HL-60/S4 (cell line): ENCODE measurements around the gene NEAT1.

ENCODE experiments used
- in situ Hi-C: fragments of 300-500 bp; cut with MboI; formaldehyde crosslinking; loops from 2 replicates; pipeline ENCODE4 v1.14.3; 2022; ENCODE audit warnings: low sequenced_read_pairs

The NEAT1 gene

DNA sequence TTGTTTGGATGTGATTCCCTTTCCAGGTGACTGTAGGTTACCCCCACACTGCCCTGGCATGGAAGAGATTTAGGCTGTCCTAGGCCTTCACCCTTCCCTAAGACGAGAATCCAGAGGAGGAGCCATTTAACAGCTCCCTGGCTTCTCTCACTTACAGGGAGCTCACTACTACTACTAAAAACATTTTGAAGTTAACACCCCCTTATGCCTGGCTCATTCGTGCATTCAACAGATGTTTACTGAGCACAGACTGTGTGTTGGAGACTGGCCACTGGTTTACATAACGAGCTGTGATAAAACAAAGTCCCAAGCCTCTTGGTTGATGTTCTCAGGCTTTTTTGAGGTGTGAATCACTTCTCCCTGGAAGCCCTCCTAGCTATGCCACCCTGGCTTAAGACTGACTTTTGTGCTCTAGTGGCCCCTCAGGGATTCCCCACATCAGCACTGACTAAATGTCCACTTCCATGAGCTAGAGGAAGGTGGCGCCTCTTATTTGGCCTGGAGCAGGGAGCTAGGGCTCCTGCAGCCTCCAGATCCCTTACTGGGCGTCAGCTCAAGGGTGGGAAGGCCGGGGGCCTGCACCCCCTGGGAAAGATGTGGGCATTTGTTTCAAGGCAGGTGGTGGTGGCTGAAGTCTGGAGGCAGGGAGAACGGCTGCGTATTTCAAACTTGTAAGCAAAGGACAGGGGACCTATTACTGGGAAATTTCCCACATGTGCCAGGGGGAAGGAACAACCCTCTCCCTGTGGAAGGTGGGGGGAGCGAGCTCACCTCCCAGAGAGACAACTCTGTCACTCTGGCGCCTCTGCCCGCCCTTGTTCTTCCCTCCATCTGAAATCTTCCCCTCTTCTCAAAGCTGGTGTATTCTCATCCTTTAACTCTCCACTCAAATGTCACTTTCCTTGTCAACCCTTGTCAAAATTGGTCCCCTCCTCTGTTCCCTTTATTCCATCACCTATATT lies 56.9 kb downstream of the NEAT1 start:
- in situ Hi-C loops, result no loop called here

DNA sequence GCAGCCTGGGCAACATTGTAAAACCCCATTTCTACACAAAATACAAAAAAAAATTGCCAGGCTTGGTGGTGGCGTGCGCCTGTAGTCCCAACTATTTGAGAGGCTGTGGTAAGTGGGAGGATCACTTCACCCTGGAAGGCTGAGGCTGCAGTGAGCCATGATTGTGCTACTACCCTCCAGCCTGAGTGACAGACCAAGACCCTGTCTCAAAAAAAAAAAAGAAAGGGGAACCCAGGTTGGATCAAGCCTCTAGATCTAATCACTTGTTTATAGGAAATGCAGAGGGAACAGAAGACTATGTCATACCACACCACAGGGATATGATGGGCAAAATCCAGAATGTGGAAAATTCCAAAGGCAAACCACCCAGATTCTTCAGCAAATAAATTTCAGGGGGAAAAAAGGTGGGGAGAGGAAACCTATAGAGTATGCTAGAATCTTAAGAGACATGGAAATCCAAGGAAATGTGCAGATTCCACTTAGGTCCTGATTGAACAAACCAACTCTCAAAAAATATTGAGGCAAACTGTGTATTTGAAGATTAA lies 59.8 kb downstream of the NEAT1 start:
- in situ Hi-C loops, result no loop called here

DNA sequence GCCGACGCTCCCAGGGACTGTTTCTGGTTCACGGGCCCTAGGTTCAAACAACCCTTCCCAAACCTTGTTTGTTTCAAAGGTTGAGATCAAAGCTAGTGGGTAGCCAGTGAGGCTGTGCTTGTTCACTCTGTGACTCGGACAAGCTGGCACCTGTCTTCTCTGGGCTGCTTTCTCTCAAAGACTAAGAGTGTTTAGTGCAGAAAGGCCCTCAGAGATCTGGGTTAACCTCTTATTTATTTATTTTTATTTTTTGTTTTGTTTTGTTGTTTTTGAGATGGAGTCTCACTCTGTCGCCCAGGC lies 63.3 kb downstream of the NEAT1 start:
- in situ Hi-C loops, result no loop called here

DNA sequence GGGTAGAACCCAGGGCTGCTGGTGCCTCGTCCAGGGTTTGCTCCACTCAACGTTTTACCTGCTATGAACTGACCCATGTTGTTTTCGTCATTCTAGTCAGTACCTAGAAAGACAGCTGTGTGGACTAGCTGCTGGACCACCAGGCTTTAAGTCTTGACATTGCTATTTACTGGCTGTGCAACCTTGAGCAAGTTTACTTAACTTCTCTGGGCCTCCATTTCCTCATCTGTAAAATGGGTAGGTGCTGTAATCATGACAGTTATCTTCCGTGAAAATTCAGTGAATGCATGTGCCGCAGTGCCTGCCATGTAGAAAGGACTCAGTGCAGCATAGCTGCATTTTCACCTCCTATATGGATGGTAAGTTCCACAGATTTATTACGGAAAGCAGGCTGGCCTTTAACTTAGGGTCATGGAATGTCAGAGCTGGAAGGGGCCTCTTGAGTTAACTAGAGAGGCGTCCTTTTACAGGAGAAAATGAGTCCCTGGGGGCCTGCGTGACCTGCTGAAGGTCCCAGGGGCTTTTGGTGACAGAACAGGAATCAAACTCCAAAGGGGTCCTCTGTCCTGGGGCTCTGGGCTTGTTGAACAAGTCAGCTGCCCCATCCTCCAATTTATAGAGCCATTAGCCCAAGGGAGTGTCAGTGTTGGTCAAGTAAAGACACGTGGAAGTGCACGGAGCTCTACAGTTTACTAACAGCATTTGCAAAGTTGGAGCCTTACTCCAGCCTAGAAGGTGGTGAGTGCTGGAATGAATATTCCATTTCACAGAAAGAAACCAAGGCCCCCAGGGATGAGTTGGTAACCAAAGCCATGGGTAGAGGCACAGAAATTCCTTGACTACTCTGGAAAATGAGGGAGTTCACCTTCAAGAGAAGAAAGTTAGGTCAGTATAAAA lies 64.2 kb downstream of the NEAT1 start:
- in situ Hi-C loops, result no loop called here

DNA sequence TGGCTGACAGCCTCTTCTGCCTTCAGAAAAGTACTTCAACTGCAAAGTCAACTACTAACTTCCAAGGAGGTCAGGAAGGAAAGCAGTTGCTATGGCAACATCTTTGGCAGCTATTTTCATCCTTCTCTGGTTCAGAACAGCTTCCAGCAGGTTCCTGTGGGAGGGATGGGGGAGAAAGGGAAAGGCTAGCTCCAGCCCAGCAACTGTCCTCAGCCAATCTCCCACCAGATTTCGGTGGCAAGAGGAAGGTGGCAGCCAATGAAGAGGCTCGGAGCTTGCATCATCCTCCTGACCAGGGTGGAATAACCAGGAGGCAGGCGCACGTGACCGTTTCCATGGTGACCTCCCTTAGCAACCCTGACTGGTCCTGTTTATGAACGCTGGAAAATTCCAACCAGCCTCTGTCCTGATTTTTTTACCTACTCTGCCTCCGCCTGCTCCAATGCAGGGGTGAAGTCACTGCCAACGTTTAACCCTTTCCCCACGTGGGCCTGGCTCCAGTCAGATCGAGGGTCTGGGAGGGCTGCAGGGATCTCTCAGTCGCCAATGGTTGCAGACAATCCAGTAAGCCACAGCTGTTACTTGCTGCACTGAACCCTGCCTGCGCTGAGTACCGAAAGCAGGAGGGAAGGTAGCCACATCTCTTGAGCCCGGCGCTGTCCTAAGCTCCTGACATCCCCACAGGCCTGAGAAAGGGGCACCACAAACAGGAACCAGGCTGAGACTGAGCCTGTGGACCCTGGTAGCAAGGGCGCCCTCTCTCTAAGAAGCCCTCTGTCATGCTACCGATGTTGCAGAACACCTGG lies 65.1 kb downstream of the NEAT1 start:
- in situ Hi-C loops, result no loop called here

DNA sequence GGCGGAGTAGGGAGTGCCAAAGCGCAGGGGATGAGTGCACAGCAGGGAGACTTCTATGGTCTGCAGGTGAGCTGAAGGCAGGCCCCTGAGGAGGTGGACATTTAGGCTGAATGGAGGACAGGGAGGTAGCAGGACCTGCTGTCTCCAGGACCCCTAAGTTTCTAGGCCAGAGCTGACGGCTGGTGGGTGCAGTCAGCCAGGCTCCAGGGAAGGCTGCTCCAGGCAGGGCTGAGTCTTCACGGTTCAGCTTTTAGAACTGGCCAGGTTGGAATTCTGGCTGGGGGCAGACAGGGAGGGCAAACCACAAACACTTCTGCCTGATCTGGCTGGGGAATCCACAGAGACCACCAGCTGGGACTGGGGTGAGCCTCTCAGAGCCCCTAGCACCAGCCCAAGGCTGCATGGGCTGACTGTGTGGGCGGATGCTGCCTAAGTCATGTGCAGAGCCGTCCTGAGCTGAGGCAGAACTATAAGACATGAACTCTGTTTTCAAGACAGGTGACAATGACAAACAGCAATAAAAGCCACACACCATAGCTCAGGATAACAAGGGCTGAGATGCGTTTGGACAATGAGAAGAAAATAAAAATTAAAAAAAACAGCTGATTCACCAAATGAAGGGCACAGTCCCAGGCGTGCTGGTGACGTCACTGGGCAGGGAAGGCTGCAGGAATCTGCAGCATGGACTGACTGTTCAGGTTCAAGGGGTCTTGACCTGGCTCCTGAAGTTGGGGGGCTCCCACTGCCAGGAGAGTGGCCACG lies 65.9 kb downstream of the NEAT1 start:
- in situ Hi-C loops, result no loop called here

DNA sequence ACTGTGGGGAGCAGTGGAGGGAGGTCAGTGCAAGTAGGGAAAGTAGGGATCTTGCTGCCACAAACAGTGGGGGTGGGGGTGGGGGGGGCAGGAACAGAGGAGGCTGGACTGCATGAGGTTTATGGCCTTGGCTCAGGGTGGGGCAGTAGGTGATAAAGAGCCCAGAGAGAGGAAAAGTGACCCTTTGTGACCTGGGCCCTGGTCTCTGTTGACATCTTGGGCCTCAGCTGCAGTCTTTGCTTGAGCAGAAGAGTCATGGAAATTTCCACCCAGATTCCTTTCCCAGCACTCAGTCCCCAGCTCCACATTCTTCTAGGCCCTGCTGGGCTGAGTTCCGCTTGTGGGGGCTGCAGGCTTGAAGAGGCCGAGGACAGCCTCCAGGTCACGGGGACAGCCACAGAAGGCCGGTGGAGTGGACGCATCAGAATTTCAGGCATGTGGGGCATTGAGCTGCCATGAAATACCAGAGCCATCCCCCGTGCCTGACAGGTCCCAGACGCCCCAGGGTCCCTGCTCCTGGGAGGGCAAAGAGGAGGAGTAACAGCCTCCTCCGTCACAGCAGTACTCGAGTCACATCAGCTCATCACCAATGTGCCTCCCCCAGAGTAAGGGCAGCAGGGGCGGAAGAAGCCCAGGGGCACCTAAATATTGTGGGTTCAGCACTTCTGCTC lies 66.6 kb downstream of the NEAT1 start:
- in situ Hi-C loops, result no loop called here

DNA sequence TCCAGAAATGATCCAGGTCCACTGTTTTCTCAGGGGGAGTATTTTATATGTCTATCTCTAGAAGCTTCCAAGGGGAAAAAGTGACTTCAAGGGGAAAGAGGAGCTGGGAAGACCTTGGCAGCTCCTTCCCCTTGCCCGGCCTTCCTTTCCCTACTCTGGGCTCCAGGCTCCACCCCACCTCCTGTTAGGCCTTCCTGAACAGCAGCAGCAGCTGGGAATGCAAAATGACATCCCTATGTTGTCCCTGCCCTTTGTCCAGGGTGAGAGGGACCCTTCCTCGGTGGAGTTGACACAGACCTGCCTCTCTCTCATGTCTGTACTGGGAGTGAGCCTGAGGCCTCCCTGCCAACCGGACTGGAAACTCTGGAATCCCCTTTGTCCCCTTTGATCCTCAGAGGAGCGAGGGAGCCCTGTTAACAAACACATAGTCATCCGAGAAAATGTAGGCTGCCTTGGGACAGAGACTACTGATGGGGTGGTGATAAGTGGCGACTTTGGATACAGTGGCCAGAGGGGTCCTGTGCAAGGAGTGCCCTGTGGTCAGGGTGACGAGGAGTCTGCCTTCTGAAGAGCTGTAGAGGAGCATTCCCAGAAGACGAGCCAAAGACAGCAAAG lies 67.2 kb downstream of the NEAT1 start:
- in situ Hi-C loops, result no loop called here

DNA sequence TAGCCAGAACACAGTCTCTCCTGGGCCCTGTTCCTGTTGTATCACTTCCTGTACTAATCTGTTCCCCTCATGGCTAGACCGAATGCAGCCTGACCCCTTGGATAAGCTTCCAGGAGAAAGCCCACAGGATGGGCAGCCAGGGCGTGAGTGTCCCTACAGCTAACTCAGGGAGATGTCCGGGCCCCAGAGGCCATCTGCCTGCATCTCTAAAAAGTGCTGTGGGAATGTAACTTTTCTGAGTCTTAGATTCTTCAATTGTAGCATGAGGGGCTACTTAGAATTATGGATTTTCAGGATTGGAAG lies 68.5 kb downstream of the NEAT1 start:
- in situ Hi-C loops, result no loop called here

DNA sequence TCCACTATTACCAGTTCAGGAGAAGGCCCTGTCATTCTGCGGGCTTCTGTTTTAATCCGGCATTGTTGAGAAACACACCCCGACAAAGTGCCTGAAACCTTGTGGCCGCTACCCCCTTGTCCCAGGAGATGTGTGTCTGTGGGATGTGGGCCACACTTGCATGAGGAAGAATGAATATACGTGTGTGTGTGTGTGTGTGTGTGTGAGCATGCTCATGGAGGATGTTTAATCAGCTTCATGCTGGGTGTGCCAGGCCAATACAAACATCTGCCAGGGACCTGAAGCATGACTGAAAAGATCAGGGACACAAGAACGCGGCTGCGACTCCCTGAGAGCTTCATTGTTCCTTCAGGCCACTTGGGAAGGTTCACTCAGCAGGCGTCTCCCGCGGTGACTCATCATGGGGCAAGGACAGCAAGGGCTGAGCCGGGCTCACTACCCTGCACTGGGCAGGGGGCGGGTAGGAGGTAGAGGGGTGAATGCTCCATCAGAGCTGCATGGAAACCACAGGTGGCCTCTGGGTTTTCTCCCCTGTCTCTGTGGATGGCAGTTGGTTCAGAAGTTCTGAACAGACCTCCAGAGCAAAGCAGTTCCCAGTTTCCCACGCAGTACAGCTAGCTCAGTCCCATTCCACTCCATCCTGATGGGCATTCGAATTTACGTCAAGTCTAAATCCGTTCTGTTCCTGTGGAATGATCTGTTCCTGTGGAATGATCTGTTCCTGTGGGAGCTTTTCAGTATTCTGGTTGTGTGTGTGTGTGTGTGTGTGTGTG lies 69.2 kb downstream of the NEAT1 start:
- in situ Hi-C loops, result no loop called here

DNA sequence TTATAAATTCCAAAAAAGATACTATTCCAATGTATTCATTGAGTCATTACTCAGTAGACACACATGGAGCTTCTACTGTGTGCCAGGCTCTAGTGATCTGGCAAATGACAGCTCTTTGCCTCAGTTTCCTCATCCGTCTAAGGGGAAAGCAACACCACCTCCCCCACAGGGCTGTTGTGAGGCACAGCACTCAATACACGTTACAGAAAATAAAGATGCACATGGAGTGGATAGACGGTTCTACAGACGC lies 69.7 kb downstream of the NEAT1 start:
- in situ Hi-C loops, result no loop called here

DNA sequence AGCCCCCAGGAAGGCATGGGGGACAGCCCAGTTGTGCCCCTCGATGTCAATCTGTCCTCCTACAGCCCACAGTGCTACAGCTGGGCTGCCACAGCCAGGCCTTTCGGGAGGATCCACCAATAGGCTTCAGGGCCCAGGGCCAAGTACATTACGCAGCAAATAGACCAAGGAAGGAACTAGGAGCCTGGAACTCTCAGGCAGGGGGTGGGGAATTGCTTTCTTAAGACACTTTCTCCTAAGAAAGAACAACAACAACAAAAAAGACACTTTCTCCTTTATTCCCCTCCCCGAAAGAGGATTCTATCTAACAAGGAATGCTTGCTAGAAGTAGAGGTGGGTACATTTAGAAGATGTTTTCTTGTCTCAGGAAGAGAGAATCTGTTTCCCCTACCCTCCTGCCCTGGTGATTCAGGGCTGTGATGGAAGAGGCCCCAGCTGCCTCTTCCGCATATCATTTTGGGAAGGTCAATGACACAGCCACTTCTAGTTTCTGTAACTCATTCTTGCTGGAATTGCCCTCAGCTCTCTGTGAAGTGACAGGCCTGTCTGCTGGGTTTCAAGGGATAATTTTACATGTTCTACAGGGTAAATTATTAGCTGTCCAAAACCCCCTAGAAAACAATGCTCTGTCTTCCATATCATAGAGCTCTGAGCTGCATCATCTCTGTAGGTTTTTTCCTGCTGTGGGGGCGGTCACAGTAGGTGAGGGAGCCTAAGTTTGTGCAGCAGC lies 70.2 kb downstream of the NEAT1 start:
- in situ Hi-C loops, result no loop called here

DNA sequence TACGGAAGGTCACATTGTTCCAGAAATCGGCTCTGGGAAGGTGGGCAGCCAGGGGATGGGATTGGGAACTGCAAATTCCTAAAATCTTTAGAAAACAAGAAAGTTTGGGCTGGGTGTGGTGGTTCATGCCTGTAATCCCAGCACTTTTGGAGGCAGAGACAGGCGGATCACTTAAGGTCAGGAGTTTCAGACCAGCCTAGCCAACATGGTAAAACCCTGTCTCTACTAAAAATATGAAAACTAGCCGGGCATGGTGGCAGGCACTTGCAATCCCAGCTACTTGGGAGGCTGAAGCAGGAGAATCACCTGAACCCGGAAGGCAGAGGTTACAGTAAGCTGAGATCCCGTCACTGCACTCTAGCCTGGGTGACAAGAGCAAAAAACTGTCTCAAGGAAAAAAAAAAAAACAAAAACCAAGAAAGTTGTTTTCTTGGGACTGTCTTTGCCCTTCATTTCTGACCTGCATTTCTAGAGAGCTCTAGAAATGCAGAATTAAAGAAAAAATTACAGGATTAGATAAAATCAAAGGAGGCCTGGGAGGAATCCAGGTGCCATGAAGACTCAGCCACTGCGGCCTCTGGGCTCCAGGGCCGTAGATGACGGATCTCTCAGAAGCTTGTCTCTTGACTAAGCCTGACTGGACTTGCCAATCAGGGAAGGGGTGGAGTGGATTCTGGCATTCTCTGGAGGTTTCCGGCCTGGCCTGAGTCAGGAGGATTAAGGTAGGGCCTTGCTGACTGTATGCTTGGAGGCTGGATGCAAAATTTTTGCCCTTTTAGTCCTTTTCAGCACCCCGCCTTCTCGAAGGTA lies 71.0 kb downstream of the NEAT1 start:
- in situ Hi-C loops, result no loop called here
